ENCODE data around the gene XIAP.
A peak's percentile ranks its signal among the peaks of the same experiment; 100 is the strongest.
"Not testable (repeated sequence)": the region's sequence is repeated elsewhere in the genome, so short reads cannot be mapped to it uniquely, and the experiment has no call there.

Gene XIAP

GRCh38 chrX:123847056-123847455, 12.8 kb upstream of the XIAP start:
- Histone ChIP-seq H3K9me3 (ENCODE audit: control insufficient read depth, low read length) (no peaks in the 10 kb centered on the region), H2BK5ac (ENCODE audit: low read depth, low read length, poor library complexity, severe bottlenecking) (no peak overlapping the region), H2BK120ac (ENCODE audit: low read depth, low read length) (no peak overlapping the region), H3K36me3 (ENCODE audit: control insufficient read depth in 1 of 2, insufficient read depth in 2 of 2, low read depth in 1 of 2, low read length in 2 of 2) (no peaks in the 10 kb centered on the region), H2BK12ac (ENCODE audit: low read length in 2 of 2) (no peak overlapping the region), H3K9ac (ENCODE audit: low read length) (peak overlapping the region; percentile 51), H2AK5ac (ENCODE audit: low read length, severe bottlenecking) (no peak overlapping the region), H3K4me3 (ENCODE audit: insufficient read depth in 1 of 2, low read depth in 1 of 2, low read length in 2 of 2) (no peak overlapping the region), H3K4ac (ENCODE audit: low read depth in 1 of 2, low read length in 2 of 2) (no peak overlapping the region), H4K91ac (ENCODE audit: low read length) (no peak overlapping the region), H4K8ac (ENCODE audit: low read length) (no peak overlapping the region), H3K18ac (ENCODE audit: low read depth in 1 of 2, low read length in 2 of 2) (no peak overlapping the region), H3K23ac (ENCODE audit: low read length in 2 of 2) (no peak overlapping the region), H3K4me1 (ENCODE audit: control insufficient read depth, insufficient read depth, low read depth, low read length) (peaks cover 5% of the 10 kb centered on the region), H3K27ac (ENCODE audit: low read length, poor library complexity, severe bottlenecking) (peak overlapping the region; percentile 43), H3K79me1 (replicated peaks; ENCODE audit: low read length, poor library complexity, severe bottlenecking) (no peaks in the 10 kb centered on the region), H3K4me2 (ENCODE audit: low read length, poor library complexity, severe bottlenecking) (no peak overlapping the region), H3K14ac (ENCODE audit: low read length in 2 of 2) (no peak overlapping the region), H3K27me3 (ENCODE audit: control insufficient read depth in 1 of 2, insufficient read depth in 1 of 2, low read length in 2 of 2) (no peaks in the 10 kb centered on the region), H2BK15ac (ENCODE audit: low read depth, poor library complexity, severe bottlenecking) (no peak overlapping the region), H2AFZ (ENCODE audit: low read depth, low read length) (no peak overlapping the region)
- no peak for DNase-seq
- WGBS, result no CpG with 5 or more reads among the region's 2 CpGs

DNA sequence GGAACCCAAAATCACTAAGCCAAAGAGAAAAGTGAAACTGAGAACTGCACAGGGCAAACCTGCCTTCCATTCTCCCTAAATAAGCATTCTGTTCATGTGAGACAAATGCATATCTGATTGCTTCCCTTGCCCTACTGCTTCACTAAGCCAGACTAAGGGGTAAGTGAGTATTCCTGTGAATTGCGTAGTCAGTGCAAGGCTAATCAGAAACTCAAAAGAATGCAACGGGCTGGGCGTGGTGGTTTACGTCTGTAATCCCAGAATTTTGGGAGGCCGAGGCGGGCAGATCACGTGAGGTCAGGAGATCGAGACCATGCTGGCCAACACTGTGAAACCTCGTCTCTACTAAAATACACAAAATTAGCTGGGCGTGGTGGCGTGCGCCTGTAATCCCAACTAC, 10.8 kb upstream of the XIAP start:
- Histone ChIP-seq H3K27ac (ENCODE audit: low read length, poor library complexity, severe bottlenecking) (no peak overlapping the region), H3K4me1 (ENCODE audit: control insufficient read depth, insufficient read depth, low read depth, low read length) (peaks cover 5% of the 10 kb centered on the region), H2AK5ac (ENCODE audit: low read length, severe bottlenecking) (no peak overlapping the region), H3K4me3 (ENCODE audit: insufficient read depth in 1 of 2, low read depth in 1 of 2, low read length in 2 of 2) (no peak overlapping the region), H3K18ac (ENCODE audit: low read depth in 1 of 2, low read length in 2 of 2) (no peak overlapping the region), H2BK12ac (ENCODE audit: low read length in 2 of 2) (no peak overlapping the region), H3K23ac (ENCODE audit: low read length in 2 of 2) (no peak overlapping the region), H3K9ac (ENCODE audit: low read length) (no peak overlapping the region), H2BK120ac (ENCODE audit: low read depth, low read length) (no peak overlapping the region), H3K4me2 (ENCODE audit: low read length, poor library complexity, severe bottlenecking) (no peak overlapping the region), H3K9me3 (ENCODE audit: control insufficient read depth, low read length) (no peaks in the 10 kb centered on the region), H4K91ac (ENCODE audit: low read length) (no peak overlapping the region), H3K14ac (ENCODE audit: low read length in 2 of 2) (no peak overlapping the region), H3K4ac (ENCODE audit: low read depth in 1 of 2, low read length in 2 of 2) (no peak overlapping the region), H2AFZ (ENCODE audit: low read depth, low read length) (no peak overlapping the region), H3K36me3 (ENCODE audit: control insufficient read depth in 1 of 2, insufficient read depth in 2 of 2, low read depth in 1 of 2, low read length in 2 of 2) (no peaks in the 10 kb centered on the region), H3K27me3 (ENCODE audit: control insufficient read depth in 1 of 2, insufficient read depth in 1 of 2, low read length in 2 of 2) (no peaks in the 10 kb centered on the region), H2BK5ac (ENCODE audit: low read depth, low read length, poor library complexity, severe bottlenecking) (no peak overlapping the region), H3K79me1 (replicated peaks; ENCODE audit: low read length, poor library complexity, severe bottlenecking) (no peaks in the 10 kb centered on the region), H4K8ac (ENCODE audit: low read length) (no peak overlapping the region), H2BK15ac (ENCODE audit: low read depth, poor library complexity, severe bottlenecking) (no peak overlapping the region)
- 97% methylated on average over 12 of the region's 12 CpGs for WGBS
- no peak for DNase-seq

DNA sequence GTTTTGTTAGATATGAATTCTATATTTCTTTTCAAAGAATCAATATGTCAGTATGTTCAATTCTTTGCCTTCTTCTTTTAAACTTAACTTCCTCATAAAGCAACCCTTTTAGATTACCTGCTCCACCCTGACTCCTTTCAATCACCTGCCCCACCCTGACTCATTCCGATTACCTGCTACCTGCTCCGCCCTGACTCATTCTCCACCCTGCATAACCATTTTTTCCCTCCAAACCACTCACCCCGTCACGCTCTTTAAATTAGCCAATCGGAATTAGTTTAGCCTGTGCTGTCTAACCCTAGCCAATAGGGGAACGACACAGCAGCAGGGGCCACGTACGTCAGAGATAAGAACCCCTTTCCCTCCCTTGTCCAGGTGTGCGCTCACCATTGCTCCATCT, 9.9 kb upstream of the XIAP start:
- not testable (repeated sequence) for H2BK12ac ChIP-seq (ENCODE audit: low read length in 2 of 2); H3K4ac ChIP-seq (ENCODE audit: low read depth in 1 of 2, low read length in 2 of 2); H3K4me2 ChIP-seq (ENCODE audit: low read length, poor library complexity, severe bottlenecking); H3K23ac ChIP-seq (ENCODE audit: low read length in 2 of 2); H2BK15ac ChIP-seq (ENCODE audit: low read depth, poor library complexity, severe bottlenecking); H3K4me3 ChIP-seq (ENCODE audit: insufficient read depth in 1 of 2, low read depth in 1 of 2, low read length in 2 of 2); H3K27ac ChIP-seq (ENCODE audit: low read length, poor library complexity, severe bottlenecking); DNase-seq; H2BK120ac ChIP-seq (ENCODE audit: low read depth, low read length); H3K36me3 ChIP-seq (ENCODE audit: control insufficient read depth in 1 of 2, insufficient read depth in 2 of 2, low read depth in 1 of 2, low read length in 2 of 2); H2AFZ ChIP-seq (ENCODE audit: low read depth, low read length); H3K4me1 ChIP-seq (ENCODE audit: control insufficient read depth, insufficient read depth, low read depth, low read length); H3K9ac ChIP-seq (ENCODE audit: low read length); H3K79me1 ChIP-seq (replicated peaks; ENCODE audit: low read length, poor library complexity, severe bottlenecking); H3K9me3 ChIP-seq (ENCODE audit: control insufficient read depth, low read length); H4K8ac ChIP-seq (ENCODE audit: low read length); H3K14ac ChIP-seq (ENCODE audit: low read length in 2 of 2); H3K27me3 ChIP-seq (ENCODE audit: control insufficient read depth in 1 of 2, insufficient read depth in 1 of 2, low read length in 2 of 2); H3K18ac ChIP-seq (ENCODE audit: low read depth in 1 of 2, low read length in 2 of 2); H4K91ac ChIP-seq (ENCODE audit: low read length); H2AK5ac ChIP-seq (ENCODE audit: low read length, severe bottlenecking); H2BK5ac ChIP-seq (ENCODE audit: low read depth, low read length, poor library complexity, severe bottlenecking)
- WGBS, result 95% methylated on average over 5 of the region's 9 CpGs

GRCh38 chrX:123851079-123851478, 8.8 kb upstream of the XIAP start:
- Histone ChIP-seq H2AK5ac (ENCODE audit: low read length, severe bottlenecking) (no peak overlapping the region), H2BK15ac (ENCODE audit: low read depth, poor library complexity, severe bottlenecking) (no peak overlapping the region), H3K4me3 (ENCODE audit: insufficient read depth in 1 of 2, low read depth in 1 of 2, low read length in 2 of 2) (no peak overlapping the region), H2BK120ac (ENCODE audit: low read depth, low read length) (no peak overlapping the region), H3K4me2 (ENCODE audit: low read length, poor library complexity, severe bottlenecking) (no peak overlapping the region), H3K36me3 (ENCODE audit: control insufficient read depth in 1 of 2, insufficient read depth in 2 of 2, low read depth in 1 of 2, low read length in 2 of 2) (no peaks in the 10 kb centered on the region), H3K27me3 (ENCODE audit: control insufficient read depth in 1 of 2, insufficient read depth in 1 of 2, low read length in 2 of 2) (no peaks in the 10 kb centered on the region), H2BK12ac (ENCODE audit: low read length in 2 of 2) (no peak overlapping the region), H3K27ac (ENCODE audit: low read length, poor library complexity, severe bottlenecking) (no peak overlapping the region), H2AFZ (ENCODE audit: low read depth, low read length) (no peak overlapping the region), H3K18ac (ENCODE audit: low read depth in 1 of 2, low read length in 2 of 2) (no peak overlapping the region), H3K9me3 (ENCODE audit: control insufficient read depth, low read length) (no peaks in the 10 kb centered on the region), H3K4ac (ENCODE audit: low read depth in 1 of 2, low read length in 2 of 2) (no peak overlapping the region), H4K8ac (ENCODE audit: low read length) (no peak overlapping the region), H3K14ac (ENCODE audit: low read length in 2 of 2) (no peak overlapping the region), H3K79me1 (replicated peaks; ENCODE audit: low read length, poor library complexity, severe bottlenecking) (no peaks in the 10 kb centered on the region), H3K4me1 (ENCODE audit: control insufficient read depth, insufficient read depth, low read depth, low read length) (peaks cover 5% of the 10 kb centered on the region), H2BK5ac (ENCODE audit: low read depth, low read length, poor library complexity, severe bottlenecking) (no peak overlapping the region), H3K23ac (ENCODE audit: low read length in 2 of 2) (no peak overlapping the region), H3K9ac (ENCODE audit: low read length) (no peak overlapping the region), H4K91ac (ENCODE audit: low read length) (no peak overlapping the region)
- WGBS, result no CpG with 5 or more reads among the region's 1 CpG
- no peak for DNase-seq

Measured in mesenchymal stem cell (in vitro differentiated cells and primary cell).